Neuron (in vitro differentiated cells): ENCODE data around the gene GIN1.
A peak's percentile ranks its signal among the peaks of the same experiment; 100 is the strongest.

Source experiments
- H2AFZ ChIP-seq: one replicate; pipeline ENCODE4 v1.6.1; 2013; ENCODE audit warnings: low read depth, mild to moderate bottlenecking, inconsistent platforms, low read length, moderate library complexity
- H3K27me3 ChIP-seq: one replicate; pipeline ENCODE4 v1.6.1; 2013; ENCODE audit warnings: low read length; ENCODE audit not compliant: insufficient read depth
- H3K36me3 ChIP-seq: one replicate; pipeline ENCODE4 v1.6.1; 2013; ENCODE audit warnings: low read length; ENCODE audit not compliant: insufficient read depth
- H3K4me1 ChIP-seq: one replicate; pipeline ENCODE4 v1.6.1; 2013; ENCODE audit warnings: low read length; ENCODE audit not compliant: insufficient read depth
- H3K4me3 ChIP-seq: 2 replicates; pipeline ENCODE4 v1.5.1; 2013; ENCODE audit warnings: mild to moderate bottlenecking, low read length, moderate library complexity
- H3K9me3 ChIP-seq: one replicate; pipeline ENCODE4 v1.6.1; 2013; ENCODE audit warnings: low read length

The GIN1 gene

DNA sequence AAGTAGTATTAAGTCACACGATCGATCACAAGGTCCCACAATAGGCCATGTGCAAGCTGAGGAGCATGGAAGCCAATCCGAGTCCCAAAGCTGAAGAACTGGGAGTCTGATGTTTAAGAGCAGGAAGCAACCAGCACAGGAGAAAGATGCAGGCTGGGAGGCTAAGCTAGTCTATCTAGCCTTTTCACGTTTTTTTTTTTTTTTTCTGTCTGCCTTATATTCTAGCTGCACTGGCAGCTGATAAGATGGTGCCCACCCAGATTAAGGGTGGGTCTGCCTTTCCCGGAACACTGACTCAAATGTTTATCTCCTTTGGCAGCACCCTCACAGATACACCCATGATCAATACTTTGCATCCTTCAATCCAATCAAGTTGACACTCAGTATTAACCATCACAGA is 6.6 kb upstream of the GIN1 start:
- Histone ChIP-seq H3K9me3 (no peaks in the 10 kb centered on the region), H2AFZ (no peak overlapping the region), H3K4me1 (peaks cover 13% of the 10 kb centered on the region), H3K27me3 (no peaks in the 10 kb centered on the region), H3K4me3 (no peak overlapping the region), H3K36me3 (peaks cover 8% of the 10 kb centered on the region)

DNA sequence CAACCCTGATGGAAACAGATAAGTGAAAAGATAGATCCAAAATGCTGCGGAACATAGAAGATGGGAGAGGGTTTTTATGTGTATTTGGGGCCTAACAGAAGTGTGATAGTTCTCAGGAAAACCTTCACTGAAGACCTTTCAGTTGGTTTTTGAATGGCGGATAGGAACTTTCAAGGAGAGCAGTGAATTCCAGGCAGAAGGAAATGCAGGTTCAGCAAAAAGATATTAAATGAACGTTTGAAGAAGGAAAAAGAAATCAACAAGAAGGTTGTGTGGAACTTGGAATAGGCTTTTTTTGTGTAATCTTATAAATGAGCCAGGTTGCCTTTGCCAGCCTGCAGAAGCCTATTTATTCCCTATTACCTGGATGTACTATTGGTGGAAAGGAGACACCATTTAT is 2.3 kb upstream of the GIN1 start:
- no peaks in the 10 kb centered on the region for H3K9me3 ChIP-seq
- H3K4me1 ChIP-seq, result peaks cover 23% of the 10 kb centered on the region
- no peak overlapping the region for H2AFZ ChIP-seq
- H3K4me3 ChIP-seq, result peak overlapping the region; percentile 80
- peaks cover 3% of the 10 kb centered on the region for H3K36me3 ChIP-seq
- H3K27me3 ChIP-seq, result no peaks in the 10 kb centered on the region

DNA sequence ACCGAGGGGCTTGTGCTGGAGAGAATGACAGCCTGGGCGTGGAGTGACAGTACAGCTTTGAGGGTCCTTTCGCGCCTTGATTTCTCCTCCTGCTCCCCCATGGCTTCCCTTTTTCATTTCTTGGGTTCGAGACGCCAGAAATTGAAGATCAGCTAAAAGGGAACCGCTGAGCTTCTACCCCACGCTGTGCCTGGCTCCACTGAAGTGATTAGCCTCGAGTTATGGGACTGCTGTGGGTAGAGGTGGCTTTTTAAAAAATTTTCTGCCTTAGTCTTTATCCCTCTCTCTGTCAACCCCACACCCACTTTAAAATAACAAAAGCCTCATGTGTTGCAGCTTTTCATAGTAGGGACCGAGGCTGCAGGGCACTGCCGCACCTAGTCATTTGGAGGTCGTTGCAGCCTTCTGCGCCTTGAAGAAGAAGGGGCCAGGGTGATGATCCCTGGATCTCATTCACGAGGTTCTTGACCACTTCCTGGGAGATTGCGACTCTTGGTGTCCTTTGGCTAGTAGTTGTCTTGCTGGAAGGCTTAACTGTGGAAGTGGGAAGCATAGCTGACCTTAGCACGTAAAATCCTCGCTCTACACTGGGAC is 766 bp upstream of the GIN1 start:
- peaks cover 23% of the 10 kb centered on the region for H3K4me1 ChIP-seq
- peak overlapping the region; percentile 80 for H3K4me3 ChIP-seq
- H3K27me3 ChIP-seq, result no peaks in the 10 kb centered on the region
- no peaks in the 10 kb centered on the region for H3K9me3 ChIP-seq
- peaks cover 3% of the 10 kb centered on the region for H3K36me3 ChIP-seq
- peak overlapping the region; percentile 33 for H2AFZ ChIP-seq

DNA sequence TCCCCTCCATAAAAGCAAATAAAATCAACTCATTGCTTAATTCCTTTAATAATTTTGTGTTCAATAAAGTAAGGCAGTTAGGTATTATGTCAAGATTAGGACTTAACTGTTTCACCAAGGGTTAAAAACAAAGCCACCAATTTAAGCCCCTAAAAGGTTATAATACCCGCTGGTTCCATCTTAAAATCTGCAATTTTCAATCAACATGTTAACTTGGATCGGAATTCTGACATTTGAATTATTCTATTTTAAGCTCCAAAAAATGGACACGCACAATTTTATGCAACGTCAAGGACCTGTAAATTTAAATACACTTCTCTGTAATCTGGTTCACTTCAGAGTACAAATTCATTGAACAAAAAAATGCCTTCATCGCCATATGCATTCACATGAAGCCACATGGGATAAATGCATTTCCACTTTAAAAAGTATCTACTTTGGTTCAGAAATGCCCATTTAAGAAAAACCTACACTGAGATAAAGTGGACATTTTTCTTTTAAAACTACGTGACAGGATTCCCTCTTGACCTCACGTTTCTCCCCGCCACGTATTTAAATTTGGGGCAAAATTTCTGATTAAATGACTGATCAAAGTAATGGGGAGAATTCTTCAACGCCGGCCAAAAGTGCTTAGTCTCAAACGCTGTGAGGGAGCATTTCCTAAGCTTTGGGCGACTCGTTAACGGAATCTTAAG is 721 bp downstream of the GIN1 start:
- no peaks in the 10 kb centered on the region for H3K27me3 ChIP-seq
- peaks cover 23% of the 10 kb centered on the region for H3K4me1 ChIP-seq
- peak overlapping the region; percentile 80 for H3K4me3 ChIP-seq
- peak overlapping the region; percentile 73 for H2AFZ ChIP-seq
- H3K9me3 ChIP-seq, result no peaks in the 10 kb centered on the region
- H3K36me3 ChIP-seq, result peaks cover 3% of the 10 kb centered on the region

DNA sequence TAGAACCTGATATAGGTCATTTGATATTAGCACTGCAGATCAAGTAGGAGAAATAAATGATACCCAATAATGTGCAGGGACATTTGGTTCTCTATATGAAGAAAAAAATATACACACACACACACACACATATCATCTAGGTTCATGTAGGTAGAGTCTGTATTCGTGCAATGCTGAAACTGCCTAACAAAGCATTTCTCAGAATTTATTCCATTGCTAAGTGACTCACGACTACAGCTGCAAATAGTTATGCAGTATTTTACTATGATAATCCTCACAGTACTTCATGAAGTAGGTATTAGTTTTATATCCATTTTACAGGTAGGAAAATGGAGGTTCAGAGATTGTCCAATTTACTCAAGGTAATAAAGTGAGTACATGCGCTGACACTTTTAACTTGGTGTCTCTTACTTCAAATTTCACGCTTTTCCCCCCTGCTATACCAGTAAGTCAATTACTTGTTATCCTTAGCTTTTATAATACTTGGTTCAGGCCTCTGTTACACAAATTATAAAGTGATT is 2.4 kb downstream of the GIN1 start:
- Histone ChIP-seq H2AFZ (no peak overlapping the region), H3K36me3 (no peaks in the 10 kb centered on the region), H3K4me1 (peaks cover 19% of the 10 kb centered on the region), H3K27me3 (no peaks in the 10 kb centered on the region), H3K9me3 (no peaks in the 10 kb centered on the region), H3K4me3 (no peak overlapping the region)

DNA sequence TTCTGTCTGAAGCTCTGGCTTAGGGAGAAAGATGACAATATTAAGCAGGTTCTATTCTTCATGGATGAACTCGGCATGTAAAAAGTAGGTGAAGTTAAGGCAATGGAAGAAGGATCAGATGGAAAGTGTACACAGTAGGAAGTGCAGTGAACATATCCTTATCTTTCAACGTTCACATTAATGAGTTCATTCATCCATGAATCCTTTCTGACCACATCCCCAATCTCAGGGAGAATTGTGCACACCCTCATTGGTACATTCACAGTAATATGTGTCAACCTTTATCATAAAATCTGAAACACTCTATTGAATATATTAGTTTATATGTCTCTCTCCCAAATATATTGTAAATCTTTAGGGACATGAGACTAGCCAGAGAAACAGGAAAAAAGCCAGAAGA is 5.5 kb downstream of the GIN1 start:
- Histone ChIP-seq H3K4me3 (no peak overlapping the region), H3K4me1 (peaks cover 10% of the 10 kb centered on the region), H3K36me3 (no peaks in the 10 kb centered on the region), H2AFZ (no peak overlapping the region), H3K27me3 (no peaks in the 10 kb centered on the region), H3K9me3 (no peaks in the 10 kb centered on the region)

DNA sequence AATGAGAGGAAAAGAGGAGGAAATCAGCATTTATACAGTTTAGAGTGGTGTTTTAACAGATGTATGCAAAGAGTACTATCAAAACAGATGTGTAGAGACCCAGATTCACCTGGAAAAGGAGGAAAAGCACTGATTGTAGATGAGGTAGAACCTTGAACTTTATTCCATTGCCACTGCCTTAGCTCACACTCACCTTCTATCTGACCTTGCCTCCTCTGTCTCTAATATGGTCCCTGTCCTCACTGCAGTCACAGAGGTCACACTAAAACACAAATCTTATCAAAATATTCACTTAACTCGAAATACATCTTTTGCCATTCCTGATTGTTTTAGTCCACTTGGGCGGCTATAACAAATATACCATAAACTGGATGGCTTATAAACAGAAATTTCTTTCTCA is 7.0 kb downstream of the GIN1 start:
- peaks cover 3% of the 10 kb centered on the region for H3K4me1 ChIP-seq
- no peak overlapping the region for H3K4me3 ChIP-seq
- H3K27me3 ChIP-seq, result no peaks in the 10 kb centered on the region
- H2AFZ ChIP-seq, result no peak overlapping the region
- H3K36me3 ChIP-seq, result peaks cover 3% of the 10 kb centered on the region
- H3K9me3 ChIP-seq, result no peaks in the 10 kb centered on the region

DNA sequence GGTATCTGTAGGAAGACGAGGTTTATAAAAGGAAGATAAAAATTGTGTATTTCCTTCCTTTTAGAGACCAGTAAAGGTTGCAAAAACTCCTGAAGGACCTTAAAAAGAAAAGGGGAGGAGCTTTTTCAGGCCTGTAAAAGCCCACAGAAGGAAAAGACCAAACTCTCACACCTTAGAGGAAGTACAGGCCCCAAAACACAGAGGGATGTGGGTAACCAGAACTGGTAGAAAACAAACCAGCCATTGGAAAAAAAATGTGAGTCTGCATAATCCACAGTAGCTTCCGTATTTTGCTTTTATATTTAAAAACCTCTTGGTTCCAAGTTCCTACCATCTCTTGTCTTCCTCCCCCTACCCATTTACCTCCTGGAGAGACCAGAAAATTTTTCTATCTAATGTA is 8.5 kb downstream of the GIN1 start:
- H3K4me1 ChIP-seq, result no peaks in the 10 kb centered on the region
- no peak overlapping the region for H3K4me3 ChIP-seq
- H3K9me3 ChIP-seq, result no peaks in the 10 kb centered on the region
- no peak overlapping the region for H2AFZ ChIP-seq
- H3K27me3 ChIP-seq, result no peaks in the 10 kb centered on the region
- peaks cover 6% of the 10 kb centered on the region for H3K36me3 ChIP-seq

DNA sequence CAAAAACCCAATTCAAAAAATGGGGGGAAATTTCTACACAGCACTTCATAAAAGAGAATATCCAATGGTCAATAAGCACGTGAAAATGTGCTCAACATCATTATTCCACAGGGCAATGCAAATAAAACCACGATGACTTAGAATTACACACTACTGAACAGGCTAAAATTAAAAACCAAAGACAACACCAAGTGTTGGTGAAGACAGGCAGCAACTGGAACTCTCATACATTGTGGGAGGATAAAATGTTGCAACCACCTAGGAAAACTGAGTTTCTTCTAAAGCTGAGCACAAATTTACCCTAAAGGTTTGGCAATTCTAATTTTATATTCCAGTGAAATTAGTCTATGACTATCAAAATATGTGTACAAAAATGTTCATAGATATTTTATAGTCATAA is 9.5 kb downstream of the GIN1 start:
- Histone ChIP-seq H3K4me3 (no peak overlapping the region), H3K27me3 (no peaks in the 10 kb centered on the region), H2AFZ (no peak overlapping the region)

DNA sequence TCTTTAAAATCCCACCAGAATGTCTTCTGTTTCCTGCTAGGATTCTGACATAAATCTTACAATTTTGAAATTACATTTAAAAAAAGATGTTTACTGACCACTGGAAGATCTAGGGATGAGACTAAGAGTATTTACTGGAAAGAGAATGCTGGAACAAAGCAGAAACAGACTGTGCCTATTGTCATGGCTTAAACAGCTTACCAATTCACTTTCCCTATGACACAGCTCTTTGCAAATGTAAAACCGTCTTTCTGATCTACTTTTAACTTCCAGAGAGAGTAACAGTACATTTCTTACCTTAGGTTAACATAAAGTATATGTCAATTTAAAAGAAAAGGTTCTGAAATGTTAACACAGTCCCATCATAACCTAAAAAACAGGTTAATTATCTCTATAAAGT is 10.7 kb downstream of the GIN1 start:
- Histone ChIP-seq H2AFZ (no peak overlapping the region), H3K4me1 (no peaks in the 10 kb centered on the region), H3K9me3 (no peaks in the 10 kb centered on the region), H3K4me3 (no peak overlapping the region), H3K36me3 (peaks cover 10% of the 10 kb centered on the region), H3K27me3 (no peaks in the 10 kb centered on the region)

More for the DNA sequence above, 9.5 kb downstream of the GIN1 start:
- no peaks in the 10 kb centered on the region for H3K9me3 ChIP-seq
- H3K4me1 ChIP-seq, result no peaks in the 10 kb centered on the region
- peaks cover 6% of the 10 kb centered on the region for H3K36me3 ChIP-seq

DNA sequence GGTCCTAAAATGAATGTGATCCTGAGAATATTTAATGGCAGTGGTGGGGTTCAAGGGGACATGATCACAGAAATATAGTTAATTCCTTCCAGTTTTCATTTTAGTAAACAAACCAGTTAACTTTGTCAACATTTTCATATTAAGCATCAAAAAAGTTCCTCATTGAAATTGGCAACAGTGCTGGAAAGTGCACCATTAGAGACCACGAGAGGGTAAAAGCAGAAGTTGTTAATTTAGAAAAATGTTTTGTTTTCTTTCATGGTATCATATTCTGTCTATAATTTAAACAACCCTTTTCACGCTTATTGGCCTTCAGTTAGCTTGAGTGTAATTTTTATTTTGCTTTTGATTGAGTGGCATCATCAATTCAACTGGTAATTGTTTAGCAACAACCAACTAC is 11.9 kb downstream of the GIN1 start:
- Histone ChIP-seq H3K4me1 (no peaks in the 10 kb centered on the region), H3K4me3 (no peak overlapping the region), H3K36me3 (peaks cover 17% of the 10 kb centered on the region), H3K27me3 (no peaks in the 10 kb centered on the region), H3K9me3 (no peaks in the 10 kb centered on the region), H2AFZ (no peak overlapping the region)

DNA sequence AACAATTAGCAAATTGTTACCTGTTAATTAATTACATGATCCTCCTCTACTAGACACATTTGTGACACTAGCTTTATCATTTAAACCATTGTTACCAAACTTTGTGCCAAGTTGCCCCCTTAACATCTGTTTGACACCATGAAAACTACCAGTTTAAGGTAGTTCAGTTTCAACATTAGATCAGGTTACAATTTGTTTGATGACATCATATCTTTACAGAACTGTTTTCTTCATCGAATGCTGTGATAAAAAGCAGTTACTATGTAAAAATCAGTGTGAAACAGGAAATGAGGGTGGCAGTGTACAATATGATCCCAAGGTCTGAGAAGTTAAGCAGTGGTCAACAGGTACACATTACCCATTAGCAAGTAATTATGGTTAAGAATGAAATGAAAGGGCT is 17.7 kb downstream of the GIN1 start:
- Histone ChIP-seq H3K36me3 (peaks cover 26% of the 10 kb centered on the region), H3K4me3 (no peak overlapping the region), H3K4me1 (no peaks in the 10 kb centered on the region), H3K9me3 (no peaks in the 10 kb centered on the region), H3K27me3 (no peaks in the 10 kb centered on the region), H2AFZ (no peak overlapping the region)

DNA sequence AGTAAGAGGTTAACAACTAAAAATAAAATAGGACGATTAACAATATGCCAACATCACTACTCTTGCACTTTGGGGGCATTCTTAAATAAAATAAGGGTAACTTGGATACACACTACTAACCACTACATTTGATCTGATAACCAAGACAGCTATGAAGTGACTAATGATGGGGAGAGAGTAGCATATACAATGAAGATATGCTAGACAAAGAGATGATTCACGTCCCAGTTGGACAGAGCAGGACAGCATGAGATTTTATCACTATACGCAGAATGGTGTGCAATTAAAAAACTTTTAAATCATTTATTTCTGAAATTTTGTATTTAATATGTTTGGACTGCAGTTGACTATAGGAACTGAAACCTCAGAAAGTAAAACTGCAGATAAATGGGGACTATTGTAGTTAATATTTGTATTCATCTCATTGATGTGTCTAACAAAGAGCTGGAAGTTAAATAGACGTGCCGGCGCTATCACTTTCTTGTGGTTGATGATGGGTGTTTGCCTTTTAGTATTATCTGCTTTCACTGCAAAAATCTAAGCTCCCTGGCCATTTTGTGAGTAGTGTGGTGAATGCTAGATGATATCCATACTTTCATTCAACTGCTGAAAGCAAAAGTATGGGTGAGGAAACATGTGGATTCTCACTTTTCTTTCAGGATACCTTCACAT is 18.7 kb downstream of the GIN1 start:
- Histone ChIP-seq H3K36me3 (peaks cover 23% of the 10 kb centered on the region), H3K4me3 (no peak overlapping the region), H2AFZ (no peak overlapping the region), H3K4me1 (no peaks in the 10 kb centered on the region), H3K9me3 (no peaks in the 10 kb centered on the region), H3K27me3 (no peaks in the 10 kb centered on the region)
